VCaP (cell line): Measurements from ENCODE around the gene ZNF106.

Source experiments
- H3K27ac ChIP-seq: fragments of 450-650 bp; 2 replicates; pipeline ENCODE4 v1.5.1; 2017
- CTCF ChIP-seq: fragments of 450-650 bp; conservative IDR thresholded peaks from 2 replicates; pipeline ENCODE4 v1.5.1; 2017; ENCODE audit warnings: mild to moderate bottlenecking, moderate library complexity

ZNF106 gene

GRCh38 chr15:42365921-42366550 lies 124.9 kb downstream of the ZNF106 start:
- H3K27ac ChIP-seq, result no peak overlapping the region
- TF ChIP-seq CTCF, result no peak

- TF ChIP-seq CTCF, result no peak
- H3K27ac ChIP-seq, result no peak overlapping the region
These were observed 126.4 kb downstream of the ZNF106 start for GRCh38 chr15:42364529-42364928.

- TF ChIP-seq CTCF, result no peak
These were observed 127.0 kb downstream of the ZNF106 start for GRCh38 chr15:42363942-42364341.

GRCh38 chr15:42363487-42363886 lies 127.5 kb downstream of the ZNF106 start:
- TF ChIP-seq CTCF, result no peak
- H3K27ac ChIP-seq, result no peak overlapping the region

More at GRCh38 chr15:42363942-42364341, 127.0 kb downstream of the ZNF106 start:
- H3K27ac ChIP-seq, result no peak overlapping the region
